Prostate gland (tissue), 2 donors: ENCODE results near the gene GSTO1. TPM values are rescaled to one million over a fixed set of nuclear protein-coding genes. Genes with fewer than 3 reads are reported as not detected.

Experiments used
- DNase-seq: peaks from one replicate; pipeline ENCODE4 v3.0.0-alpha.2; 2019; ENCODE audit warnings: low spot score
- H3K27ac ChIP-seq, 2 donors: fragments of 200-600 bp; sonication (generic); 2 replicates each; pipeline ENCODE4 v1.5.1; 2017 to 2019
- H3K27me3 ChIP-seq: fragments of 200-600 bp; sonication (generic); replicated peaks from 2 replicates; pipeline ENCODE4 v1.5.1; 2019; ENCODE audit not compliant: insufficient read depth
- H3K36me3 ChIP-seq, 2 donors: fragments of 200-600 bp; sonication (generic); 1 replicate in 1 of 2; 2 replicates in 1 of 2; pipeline versions ENCODE4 v1.5.1 to v1.8.1; 2017 to 2019
- H3K4me1 ChIP-seq: fragments of 200-600 bp; sonication (generic); replicated peaks from 2 replicates; pipeline ENCODE4 v1.5.1; 2019
- H3K4me3 ChIP-seq, 2 donors: fragments of 200-600 bp; sonication (generic); 2 replicates each; pipeline ENCODE4 v1.5.1; 2017 to 2019
- H3K9me3 ChIP-seq: fragments of 200-600 bp; sonication (generic); 2 replicates; pipeline ENCODE4 v1.5.1; 2017
- CTCF ChIP-seq, 4 experiments: fragments of 200-600 bp in 2 of 4; fragments of 450-650 bp in 2 of 4; sonication (generic) in 2 of 4; IDR thresholded peaks; 1 replicate in 3 of 4; 2 replicates in 1 of 4; pipeline ENCODE4 v1.5.1; 2016 to 2019; ENCODE audit warnings: antibody characterized with exemption in 4 of 4, mild to moderate bottlenecking in 2 of 4, moderate library complexity in 2 of 4
- POLR2A ChIP-seq: fragments of 450-650 bp; IDR thresholded peaks from one replicate; pipeline ENCODE4 v1.6.1; 2016; ENCODE audit warnings: antibody characterized with exemption, mild to moderate bottlenecking
- POLR2AphosphoS5 ChIP-seq: sonication (generic); formaldehyde crosslinking; IDR thresholded peaks from one replicate; pipeline ENCODE4 v1.6.1; 2017; ENCODE audit warnings: antibody characterized with exemption
- WGBS: methylation state at CpG from one replicate; pipeline ENCODE4 v1.1.5; 2018; 5-methylcytosine and 5-hydroxymethylcytosine counted together
- intact Hi-C: fragments of 100-400 bp; cut with DNase I; formaldehyde crosslinking; loops from one replicate; pipeline ENCODE4 v1.14.2; 2022
- microRNA counts, 2 donors: library from miRNA; unstranded; fragments of <30 nt; microRNA quantifications; one replicate each; lab custom pipeline; 2016 to 2017
- microRNA-seq: library from miRNA; unstranded; fragments of <30 nt; microRNA quantifications from one replicate; pipeline ENCODE4, GENCODE V29; 2016
- small RNA-seq, 2 donors: library from RNA; depleted of rRNA; stranded (forward); fragments of <200 nt; gene quantifications; one replicate each; pipeline ENCODE3, GENCODE V24; 2016
- total RNA-seq, 2 donors: library from RNA; depleted of rRNA; stranded (reverse); fragments of >200 nt; gene quantifications; one replicate each; pipeline ENCODE4 v1.1.0, GENCODE V29; 2016

Gene GSTO1
- total RNA-seq, 2 donors from 2014 or later = 46.8 to 91.8 TPM

- H3K36me3 ChIP-seq = peaks cover 0 to 10% of the 10 kb centered on the region in 2 donors
- H3K27ac ChIP-seq = no peak overlapping the region
- 86% methylated on average over 38 of the region's 43 CpGs for WGBS
- TF ChIP-seq POLR2AphosphoS5 (no peak), CTCF (IDR thresholded peaks at IDR 0.05) (no peak)
- H3K4me1 ChIP-seq = peaks cover 32% of the 10 kb centered on the region
- intact Hi-C loops = no loop called here
- no peaks in the 10 kb centered on the region for H3K27me3 ChIP-seq
- no peak overlapping the region for H3K4me3 ChIP-seq
- no peaks in the 10 kb centered on the region for H3K9me3 ChIP-seq
- no peak for DNase-seq
Measured at GRCh38 chr10:104314591-104315485, 60.1 kb downstream of the GSTO1 start.

GRCh38 chr10:104315486-104315921, 60.8 kb downstream of the GSTO1 start:
- no peak for DNase-seq
- peaks cover 0 to 10% of the 10 kb centered on the region in 2 donors for H3K36me3 ChIP-seq
- intact Hi-C loops = no loop called here
- no peaks in the 10 kb centered on the region for H3K9me3 ChIP-seq
- H3K27ac ChIP-seq = no peak overlapping the region
- WGBS = 96% methylated on average over 22 of the region's 22 CpGs
- no peak overlapping the region for H3K4me3 ChIP-seq
- peaks cover 26% of the 10 kb centered on the region for H3K4me1 ChIP-seq
- H3K27me3 ChIP-seq = no peaks in the 10 kb centered on the region
- TF ChIP-seq CTCF (IDR thresholded peaks at IDR 0.05) (no peak), POLR2A (no peak), POLR2AphosphoS5 (no peak)

GRCh38 chr10:104316321-104317099, 61.8 kb downstream of the GSTO1 start:
- Histone ChIP-seq H3K36me3 (peaks cover 0 to 10% of the 10 kb centered on the region in 2 donors), H3K9me3 (no peaks in the 10 kb centered on the region), H3K27me3 (no peaks in the 10 kb centered on the region), H3K27ac (no peak overlapping the region), H3K4me1 (peaks cover 21% of the 10 kb centered on the region), H3K4me3 (no peak overlapping the region)
- no peak for DNase-seq
- TF ChIP-seq CTCF (IDR thresholded peaks at IDR 0.05) (no peak), POLR2A (no peak), POLR2AphosphoS5 (no peak)
- intact Hi-C loops = no loop called here
- 85% methylated on average over 9 of the region's 9 CpGs for WGBS

MicroRNAs encoded within 50 kb of the gene (microRNA counts, 767-probe panel; counts per million panel counts)
- microRNA hsa-miR-609 (lab: Ali Mortazavi, UCI) = 431 to 2,335 counts per million in 2 donors

Small RNA genes within 50 kb of the gene (microRNA-seq; reads per million reads assigned to microRNA genes)
- gene MIR4482 (not detected), gene MIR609 (not detected)

Small RNA genes within 50 kb of the gene (small RNA-seq; reads per million reads assigned to genes)
- gene MIR4482 = 0.09 to 0.10 reads per million in 2 donors
- 0 reads per million in 2 donors for gene MIR609

Other genes starting within 250 kb of the GSTO1 start
- gene COL17A1, start 169.0 kb upstream of the GSTO1 start, total RNA-seq = 10 to 100 TPM; 19.1 to 47.6 TPM
- 10 to 100 TPM in 1 of 2 donors, 1 to 10 TPM in 1; 8.1 to 16.3 TPM for gene SFR1, start 132.7 kb upstream of the GSTO1 start, total RNA-seq
- 1 to 10 TPM; 2.4 to 6.9 TPM for gene CFAP43, start 22.5 kb upstream of the GSTO1 start, total RNA-seq
- gene GSTO2, start 14.3 kb downstream of the GSTO1 start, total RNA-seq = 10 to 100 TPM; 18.1 to 37.3 TPM
- 10 to 100 TPM; 12.5 to 35.8 TPM for gene ITPRIP, start 83.6 kb downstream of the GSTO1 start, total RNA-seq
- gene CFAP58, start 98.9 kb downstream of the GSTO1 start, total RNA-seq = 1 to 10 TPM in 1 of 2 donors, under 1 TPM in 1; 0.05 to 1.9 TPM